Measurements from ENCODE around the gene GRB7.
"Not testable (repeated sequence)": the region's sequence is repeated elsewhere in the genome, so short reads cannot be mapped to it uniquely, and the experiment has no call there.

Gene GRB7

GRCh38 chr17:39737760-39738567, at the start of gene GRB7:
TSS of gene GRB7 (plus strand) at chr17:39737938. CDS start at chr17:39742302, 4,364 bp downstream.
- Histone ChIP-seq H3K27ac (ENCODE audit: low read length) (peak within 1 kb of the TSS; percentile 92), H3K27me3 (ENCODE audit: insufficient read depth, low read length) (peaks cover 9% of the 10 kb centered on the region; the same call in 1 of the 2 replicates), H3K9ac (ENCODE audit: low read depth, low read length) (peak within 1 kb of the TSS; percentile 96)

GRCh38 chr17:39688475-39688835, 49.3 kb upstream of the GRB7 start:
- no peaks in the 10 kb centered on the region for H3K9me3 ChIP-seq (ENCODE audit: insufficient read depth, low read depth, low read length)
- peaks cover 7% of the 10 kb centered on the region for H3K36me3 ChIP-seq (ENCODE audit: insufficient read depth, low read depth, low read length)
- peak overlapping the region; percentile 94 for H3K9ac ChIP-seq (ENCODE audit: low read depth, low read length)
- H3K4me3 ChIP-seq (ENCODE audit: low read length) = peak overlapping the region; percentile 89
- no peaks in the 10 kb centered on the region for H3K27me3 ChIP-seq (ENCODE audit: insufficient read depth, low read length)
- peak overlapping the region; percentile 95 for H3K27ac ChIP-seq (ENCODE audit: low read length)
- peaks cover 25% of the 10 kb centered on the region for H3K4me1 ChIP-seq (ENCODE audit: insufficient read depth, low read length)

More at GRCh38 chr17:39737760-39738567, at the start of gene GRB7:
- Histone ChIP-seq H3K36me3 (ENCODE audit: insufficient read depth, low read depth, low read length) (peaks cover 4% of the 10 kb centered on the region), H3K4me1 (ENCODE audit: insufficient read depth, low read length) (peaks cover 19% of the 10 kb centered on the region), H3K4me3 (ENCODE audit: low read length) (peak within 1 kb of the TSS; percentile 85), H3K9me3 (ENCODE audit: insufficient read depth, low read depth, low read length) (no peaks in the 10 kb centered on the region)

- Histone ChIP-seq H3K9ac (ENCODE audit: low read depth, low read length) (peak overlapping the region; percentile 94), H3K4me3 (ENCODE audit: low read length) (peak overlapping the region; percentile 89), H3K36me3 (ENCODE audit: insufficient read depth, low read depth, low read length) (peaks cover 7% of the 10 kb centered on the region), H3K9me3 (ENCODE audit: insufficient read depth, low read depth, low read length) (no peaks in the 10 kb centered on the region), H3K27ac (ENCODE audit: low read length) (peak overlapping the region; percentile 95), H3K27me3 (ENCODE audit: insufficient read depth, low read length) (no peaks in the 10 kb centered on the region), H3K4me1 (ENCODE audit: insufficient read depth, low read length) (peaks cover 25% of the 10 kb centered on the region)
Observed at GRCh38 chr17:39688945-39689344, 48.8 kb upstream of the GRB7 start.

- Histone ChIP-seq H3K27me3 (ENCODE audit: insufficient read depth, low read length) (no peaks in the 10 kb centered on the region), H3K27ac (ENCODE audit: low read length) (peak overlapping the region; percentile 4), H3K4me1 (ENCODE audit: insufficient read depth, low read length) (peaks cover 44% of the 10 kb centered on the region)
Observed at GRCh38 chr17:39694593-39694992, 43.1 kb upstream of the GRB7 start.

GRCh38 chr17:39695089-39695474, 42.7 kb upstream of the GRB7 start:
- Histone ChIP-seq H3K9me3 (ENCODE audit: insufficient read depth, low read depth, low read length) (no peaks in the 10 kb centered on the region), H3K27me3 (ENCODE audit: insufficient read depth, low read length) (no peaks in the 10 kb centered on the region), H3K4me3 (ENCODE audit: low read length) (no peak overlapping the region), H3K9ac (ENCODE audit: low read depth, low read length) (peak overlapping the region; percentile 63; the same call in 1 of the 2 replicates), H3K27ac (ENCODE audit: low read length) (peak overlapping the region; percentile 17), H3K4me1 (ENCODE audit: insufficient read depth, low read length) (peaks cover 39% of the 10 kb centered on the region), H3K36me3 (ENCODE audit: insufficient read depth, low read depth, low read length) (no peaks in the 10 kb centered on the region)

More at GRCh38 chr17:39694593-39694992, 43.1 kb upstream of the GRB7 start:
- H3K36me3 ChIP-seq (ENCODE audit: insufficient read depth, low read depth, low read length) = no peaks in the 10 kb centered on the region
- no peak overlapping the region for H3K4me3 ChIP-seq (ENCODE audit: low read length)
- H3K9ac ChIP-seq (ENCODE audit: low read depth, low read length) = peak overlapping the region; percentile 63; the same call in 1 of the 2 replicates
- no peaks in the 10 kb centered on the region for H3K9me3 ChIP-seq (ENCODE audit: insufficient read depth, low read depth, low read length)

GRCh38 chr17:39696731-39697130, 41.0 kb upstream of the GRB7 start:
- H3K36me3 ChIP-seq (ENCODE audit: insufficient read depth, low read depth, low read length) = peaks cover 1% of the 10 kb centered on the region; the same call in 1 of the 2 replicates
- no peaks in the 10 kb centered on the region for H3K27me3 ChIP-seq (ENCODE audit: insufficient read depth, low read length)
- H3K4me1 ChIP-seq (ENCODE audit: insufficient read depth, low read length) = peaks cover 33% of the 10 kb centered on the region; the same call in 1 of the 2 replicates
- peak overlapping the region; percentile 36; the same call in 1 of the 2 replicates for H3K4me3 ChIP-seq (ENCODE audit: low read length)
- peak overlapping the region; percentile 80 for H3K27ac ChIP-seq (ENCODE audit: low read length)
- no peaks in the 10 kb centered on the region for H3K9me3 ChIP-seq (ENCODE audit: insufficient read depth, low read depth, low read length)
- peak overlapping the region; percentile 58; the same call in 1 of the 2 replicates for H3K9ac ChIP-seq (ENCODE audit: low read depth, low read length)

- no peaks in the 10 kb centered on the region for H3K27me3 ChIP-seq (ENCODE audit: insufficient read depth, low read length)
- no peak overlapping the region for H3K4me3 ChIP-seq (ENCODE audit: low read length)
- H3K36me3 ChIP-seq (ENCODE audit: insufficient read depth, low read depth, low read length) = peaks cover 13% of the 10 kb centered on the region; the same call in 1 of the 2 replicates
- peaks cover 44% of the 10 kb centered on the region for H3K4me1 ChIP-seq (ENCODE audit: insufficient read depth, low read length)
- no peaks in the 10 kb centered on the region for H3K9me3 ChIP-seq (ENCODE audit: insufficient read depth, low read depth, low read length)
- H3K9ac ChIP-seq (ENCODE audit: low read depth, low read length) = no peak overlapping the region
- no peak overlapping the region for H3K27ac ChIP-seq (ENCODE audit: low read length)
Observed at GRCh38 chr17:39697961-39698360, 39.8 kb upstream of the GRB7 start.

- Histone ChIP-seq H3K4me3 (ENCODE audit: low read length) (peak overlapping the region; percentile 97), H3K36me3 (ENCODE audit: insufficient read depth, low read depth, low read length) (peaks cover 26% of the 10 kb centered on the region; the same call in 1 of the 2 replicates), H3K4me1 (ENCODE audit: insufficient read depth, low read length) (peaks cover 45% of the 10 kb centered on the region), H3K9ac (ENCODE audit: low read depth, low read length) (peak overlapping the region; percentile 91; the same call in 1 of the 2 replicates), H3K27ac (ENCODE audit: low read length) (peak overlapping the region; percentile 88)
- not testable (repeated sequence) for H3K9me3 ChIP-seq (ENCODE audit: insufficient read depth, low read depth, low read length); H3K27me3 ChIP-seq (ENCODE audit: insufficient read depth, low read length)
Observed at GRCh38 chr17:39699157-39699817, 38.5 kb upstream of the GRB7 start.

GRCh38 chr17:39699818-39700147, 38.0 kb upstream of the GRB7 start, which contains the start of gene ERBB2:
TSS of gene ERBB2 (plus strand) at chr17:39700064. CDS start at chr17:39700239, 175 bp downstream.
- peaks cover 31% of the 10 kb centered on the region; the same call in 1 of the 2 replicates for H3K36me3 ChIP-seq (ENCODE audit: insufficient read depth, low read depth, low read length)
- H3K27ac ChIP-seq (ENCODE audit: low read length) = peak within 1 kb of the TSS; percentile 88
- H3K4me1 ChIP-seq (ENCODE audit: insufficient read depth, low read length) = peaks cover 45% of the 10 kb centered on the region
- peak within 1 kb of the TSS; percentile 97 for H3K4me3 ChIP-seq (ENCODE audit: low read length)
- peak within 1 kb of the TSS; percentile 91; the same call in 1 of the 2 replicates for H3K9ac ChIP-seq (ENCODE audit: low read depth, low read length)
- H3K9me3 ChIP-seq (ENCODE audit: insufficient read depth, low read depth, low read length) = no peaks in the 10 kb centered on the region
- H3K27me3 ChIP-seq (ENCODE audit: insufficient read depth, low read length) = no peaks in the 10 kb centered on the region

- Histone ChIP-seq H3K4me1 (ENCODE audit: insufficient read depth, low read length) (peaks cover 44% of the 10 kb centered on the region), H3K4me3 (ENCODE audit: low read length) (peak overlapping the region; percentile 97), H3K9ac (ENCODE audit: low read depth, low read length) (peak overlapping the region; percentile 91; the same call in 1 of the 2 replicates), H3K9me3 (ENCODE audit: insufficient read depth, low read depth, low read length) (no peaks in the 10 kb centered on the region), H3K27ac (ENCODE audit: low read length) (peak overlapping the region; percentile 65), H3K36me3 (ENCODE audit: insufficient read depth, low read depth, low read length) (peaks cover 31% of the 10 kb centered on the region; the same call in 1 of the 2 replicates), H3K27me3 (ENCODE audit: insufficient read depth, low read length) (no peaks in the 10 kb centered on the region)
Observed at GRCh38 chr17:39700148-39700987, 37.4 kb upstream of the GRB7 start.

All from iPS-20b (cell line).